Neural progenitor cell (in vitro differentiated cells): ENCODE measurements around the gene LTBP2. TPM values are rescaled to one million over a fixed set of nuclear protein-coding genes. Genes with fewer than 3 reads are reported as not detected.
A peak's percentile ranks its signal among the peaks of the same experiment; 100 is the strongest.

Experiments
- DNase-seq: peaks from one replicate; pipeline ENCODE4 v3.0.0-alpha.2; 2016; ENCODE audit warnings: low spot score
- H2AFZ ChIP-seq: fragments of 200-600 bp; sonication (generic); replicated peaks from 2 replicates; pipeline ENCODE4 v1.6.1; 2016; ENCODE audit warnings: antibody characterized with exemption
- H3F3A ChIP-seq: fragments of 200-600 bp; sonication (generic); 2 replicates; pipeline ENCODE4 v1.6.1; 2016; ENCODE audit warnings: antibody characterized with exemption, low read depth
- H3K27ac ChIP-seq: fragments of 200-600 bp; sonication (generic); 2 replicates; pipeline ENCODE4 v1.5.1; 2016; ENCODE audit warnings: mild to moderate bottlenecking
- H3K27me3 ChIP-seq: fragments of 200-600 bp; sonication (generic); 2 replicates; pipeline ENCODE4 v1.6.1; 2016; ENCODE audit warnings: mild to moderate bottlenecking, moderate library complexity
- H3K36me3 ChIP-seq: fragments of 200-600 bp; sonication (generic); 2 replicates; pipeline ENCODE4 v1.5.1; 2016
- H3K4me1 ChIP-seq: fragments of 200-600 bp; sonication (generic); 2 replicates; pipeline ENCODE4 v1.6.1; 2016; ENCODE audit warnings: mixed run types
- H3K4me2 ChIP-seq: fragments of 200-600 bp; sonication (generic); 2 replicates; pipeline ENCODE4 v1.6.1; 2016
- H3K4me3 ChIP-seq: fragments of 200-600 bp; sonication (generic); 2 replicates; pipeline ENCODE4 v1.5.1; 2016
- H3K79me2 ChIP-seq: fragments of 200-600 bp; sonication (generic); 2 replicates; pipeline ENCODE4 v1.6.1; 2016; ENCODE audit warnings: low read depth
- H3K9ac ChIP-seq: fragments of 200-600 bp; sonication (generic); 2 replicates; pipeline ENCODE4 v1.6.1; 2016
- H3K9me3 ChIP-seq: fragments of 200-600 bp; sonication (generic); 2 replicates; pipeline ENCODE4 v1.5.1; 2016; ENCODE audit warnings: low read depth
- H4K20me1 ChIP-seq: fragments of 200-600 bp; sonication (generic); 2 replicates; pipeline ENCODE4 v1.6.1; 2016; ENCODE audit warnings: low read depth
- H3K27ac Mint-ChIP-seq: 3 replicates; pipeline ENCODE4 v1.8.0; 2021; ENCODE audit warnings: mixed read lengths
- H3K27me3 Mint-ChIP-seq: 2 replicates; pipeline ENCODE4 v1.8.0; 2022; ENCODE audit warnings: low read depth, mild to moderate bottlenecking, inconsistent platforms, moderate library complexity, mixed read lengths; ENCODE audit not compliant: insufficient read depth
- H3K36me3 Mint-ChIP-seq: 3 replicates; pipeline ENCODE4 v1.8.0; 2021; ENCODE audit warnings: mixed read lengths
- H3K4me1 Mint-ChIP-seq: 3 replicates; pipeline ENCODE4 v1.8.0; 2021; ENCODE audit warnings: mixed read lengths
- H3K4me3 Mint-ChIP-seq: 3 replicates; pipeline ENCODE4 v1.8.0; 2021; ENCODE audit warnings: mild to moderate bottlenecking, moderate library complexity, mixed read lengths
- H3K9me3 Mint-ChIP-seq: 3 replicates; pipeline ENCODE4 v1.8.0; 2020; ENCODE audit warnings: mixed read lengths
- EZH2 ChIP-seq: fragments of 200-600 bp; sonication (generic); IDR thresholded peaks from 2 replicates; pipeline ENCODE4 v1.6.1; 2017; ENCODE audit warnings: antibody characterized with exemption, mild to moderate bottlenecking, moderate library complexity
- EZH2phosphoT487 ChIP-seq: fragments of 200-600 bp; sonication (generic); IDR thresholded peaks from 2 replicates; pipeline ENCODE4 v1.6.1; 2017; ENCODE audit warnings: antibody characterized with exemption
- total RNA-seq: library from RNA; depleted of rRNA; stranded (reverse); fragments of >200 nt; gene quantifications from 2 replicates; pipeline ENCODE4 v1.2.3, GENCODE V29; 2015; ENCODE audit warnings: low replicate concordance
- TF ChIP-seq, protein P1 (sequence below): fragments of 200-600 bp; sonication (generic); IDR thresholded peaks from 2 replicates; pipeline ENCODE4 v1.5.1; 2017; ENCODE audit warnings: antibody characterized with exemption, mild to moderate bottlenecking

Gene LTBP2
- total RNA-seq, 1 donor from 2014 or later = 0.43 TPM

DNA sequence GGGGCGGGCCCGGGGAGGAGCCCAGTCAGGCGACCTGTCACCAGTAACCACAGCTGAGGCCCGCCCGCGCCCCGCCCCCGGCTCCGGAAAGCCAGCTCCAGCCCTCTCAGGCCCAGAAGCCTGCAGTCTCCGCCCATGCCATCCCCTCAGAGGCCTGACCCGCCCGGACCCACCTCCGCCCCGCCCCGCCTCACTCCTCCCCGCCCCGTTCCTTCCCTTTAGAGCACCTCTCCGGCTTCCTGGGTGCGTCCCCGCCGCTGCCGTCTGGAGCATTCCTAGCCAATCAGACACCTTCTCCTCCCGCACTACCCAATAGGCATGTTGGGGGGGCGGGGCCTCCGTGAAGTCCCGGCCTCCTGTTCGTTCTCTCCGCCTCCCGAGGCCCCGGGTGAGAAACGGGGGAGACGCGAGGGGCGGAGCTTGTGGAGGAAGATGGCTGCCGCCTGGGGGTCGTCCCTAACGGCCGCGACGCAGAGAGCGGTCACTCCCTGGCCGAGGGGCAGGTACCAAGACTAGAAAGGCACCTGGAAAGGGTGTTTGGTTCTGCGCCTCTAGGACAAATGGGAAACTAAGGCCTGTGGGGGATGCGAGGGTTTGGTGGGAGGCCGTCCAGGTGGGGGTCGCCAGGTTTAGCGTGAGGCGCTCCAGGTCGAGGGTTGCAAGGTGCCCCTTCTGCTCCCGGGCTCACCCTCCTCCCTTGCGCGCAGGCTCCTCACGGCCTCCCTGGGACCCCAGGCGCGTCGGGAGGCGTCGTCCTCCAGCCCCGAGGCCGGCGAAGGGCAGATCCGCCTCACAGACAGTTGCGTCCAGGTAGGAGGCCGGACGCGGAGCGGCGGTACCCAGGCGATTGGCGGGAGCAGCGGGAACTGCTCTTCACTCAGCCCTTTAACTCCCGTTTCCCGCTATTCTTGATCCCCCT lies 118.4 kb downstream of the LTBP2 start, which contains the start of gene ISCA2:
ISCA2 (plus strand) TSS at position 423 of the 919 bp plus-strand sequence; CDS start at position 433, 10 bp downstream.
- H3K9me3 Mint-ChIP-seq = no peaks in the 10 kb centered on the region
- Histone ChIP-seq H3K79me2 (peaks cover 68% of the 10 kb centered on the region), H3F3A (peaks cover 19% of the 10 kb centered on the region), H3K9ac (peak within 1 kb of the TSS; percentile 90), H3K27me3 (no peaks in the 10 kb centered on the region), H3K4me3 (peak within 1 kb of the TSS; percentile 88), H3K4me1 (peaks cover 9% of the 10 kb centered on the region), H3K27ac (peak within 1 kb of the TSS; percentile 87), H4K20me1 (peaks cover 22% of the 10 kb centered on the region), H3K36me3 (peaks cover 14% of the 10 kb centered on the region), H3K4me2 (peak within 1 kb of the TSS; percentile 98), H3K9me3 (no peaks in the 10 kb centered on the region), H2AFZ (peak within 1 kb of the TSS; percentile 69)
- DNase-seq = peak; percentile 100
- H3K27me3 Mint-ChIP-seq = peaks cover 2% of the 10 kb centered on the region
- TF ChIP-seq, protein P1, sequence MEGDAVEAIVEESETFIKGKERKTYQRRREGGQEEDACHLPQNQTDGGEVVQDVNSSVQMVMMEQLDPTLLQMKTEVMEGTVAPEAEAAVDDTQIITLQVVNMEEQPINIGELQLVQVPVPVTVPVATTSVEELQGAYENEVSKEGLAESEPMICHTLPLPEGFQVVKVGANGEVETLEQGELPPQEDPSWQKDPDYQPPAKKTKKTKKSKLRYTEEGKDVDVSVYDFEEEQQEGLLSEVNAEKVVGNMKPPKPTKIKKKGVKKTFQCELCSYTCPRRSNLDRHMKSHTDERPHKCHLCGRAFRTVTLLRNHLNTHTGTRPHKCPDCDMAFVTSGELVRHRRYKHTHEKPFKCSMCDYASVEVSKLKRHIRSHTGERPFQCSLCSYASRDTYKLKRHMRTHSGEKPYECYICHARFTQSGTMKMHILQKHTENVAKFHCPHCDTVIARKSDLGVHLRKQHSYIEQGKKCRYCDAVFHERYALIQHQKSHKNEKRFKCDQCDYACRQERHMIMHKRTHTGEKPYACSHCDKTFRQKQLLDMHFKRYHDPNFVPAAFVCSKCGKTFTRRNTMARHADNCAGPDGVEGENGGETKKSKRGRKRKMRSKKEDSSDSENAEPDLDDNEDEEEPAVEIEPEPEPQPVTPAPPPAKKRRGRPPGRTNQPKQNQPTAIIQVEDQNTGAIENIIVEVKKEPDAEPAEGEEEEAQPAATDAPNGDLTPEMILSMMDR = no peak
- no peak for TF ChIP-seq EZH2phosphoT487
- no peak for TF ChIP-seq EZH2
- H3K4me1 Mint-ChIP-seq = peaks cover 12% of the 10 kb centered on the region
- H3K27ac Mint-ChIP-seq = no peak within 1 kb of the TSS
- H3K36me3 Mint-ChIP-seq = peaks cover 5% of the 10 kb centered on the region
- no peak within 1 kb of the TSS for H3K4me3 Mint-ChIP-seq

DNA sequence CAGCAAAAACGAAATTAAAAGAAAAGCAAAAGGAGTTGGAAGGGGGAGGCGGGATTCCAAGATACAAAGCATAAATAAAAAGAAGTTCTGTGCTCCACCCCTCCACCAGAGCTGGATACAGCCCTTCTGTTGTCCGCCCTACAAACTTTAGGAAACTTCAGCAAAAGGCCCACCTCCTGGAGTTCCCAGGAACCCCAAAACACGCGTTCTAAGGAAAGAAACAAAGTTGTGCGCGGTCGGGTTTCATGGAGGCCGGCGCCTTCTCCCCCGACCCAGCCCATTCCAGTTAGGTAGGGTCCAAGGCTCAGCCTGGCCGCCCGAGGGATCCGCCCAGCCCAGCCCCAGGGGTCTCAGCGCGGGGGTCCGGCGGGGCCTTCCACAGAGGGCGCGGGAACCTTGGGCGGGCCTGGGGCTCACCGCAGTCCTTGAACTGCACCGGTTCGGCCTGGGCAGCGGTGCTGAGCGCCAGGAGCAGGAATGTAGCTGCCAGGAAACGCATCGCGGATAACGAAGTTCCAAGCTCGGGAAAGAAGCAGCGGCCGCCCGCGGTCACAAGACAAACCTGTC lies 119.2 kb downstream of the LTBP2 start, which contains the start of gene NPC2:
NPC2 (minus strand) TSS at position 530 of the 567 bp plus-strand sequence; CDS start at position 499, 31 bp downstream.
- H3K9ac ChIP-seq = peak within 1 kb of the TSS; percentile 90
- H3K27ac Mint-ChIP-seq = no peak within 1 kb of the TSS
- peaks cover 76% of the 10 kb centered on the region for H3K79me2 ChIP-seq
- H3K36me3 ChIP-seq = peaks cover 14% of the 10 kb centered on the region
- H3K27me3 ChIP-seq = no peaks in the 10 kb centered on the region
- H3F3A ChIP-seq = peaks cover 14% of the 10 kb centered on the region
- H3K36me3 Mint-ChIP-seq = peaks cover 5% of the 10 kb centered on the region
- TF ChIP-seq EZH2 (no peak), EZH2phosphoT487 (no peak)
- TF ChIP-seq, protein P1 = no peak
- H3K27ac ChIP-seq = peak within 1 kb of the TSS; percentile 87
- H4K20me1 ChIP-seq = peaks cover 22% of the 10 kb centered on the region
- H3K27me3 Mint-ChIP-seq = peaks cover 2% of the 10 kb centered on the region
- H3K4me2 ChIP-seq = peak within 1 kb of the TSS; percentile 98
- peaks cover 12% of the 10 kb centered on the region for H3K4me1 Mint-ChIP-seq
- no peak within 1 kb of the TSS for H3K4me3 Mint-ChIP-seq
- DNase-seq = no peak
- H3K9me3 ChIP-seq = no peaks in the 10 kb centered on the region
- peak within 1 kb of the TSS; percentile 88 for H3K4me3 ChIP-seq
- no peaks in the 10 kb centered on the region for H3K9me3 Mint-ChIP-seq
- peak within 1 kb of the TSS; percentile 69 for H2AFZ ChIP-seq
- peaks cover 9% of the 10 kb centered on the region for H3K4me1 ChIP-seq

DNA sequence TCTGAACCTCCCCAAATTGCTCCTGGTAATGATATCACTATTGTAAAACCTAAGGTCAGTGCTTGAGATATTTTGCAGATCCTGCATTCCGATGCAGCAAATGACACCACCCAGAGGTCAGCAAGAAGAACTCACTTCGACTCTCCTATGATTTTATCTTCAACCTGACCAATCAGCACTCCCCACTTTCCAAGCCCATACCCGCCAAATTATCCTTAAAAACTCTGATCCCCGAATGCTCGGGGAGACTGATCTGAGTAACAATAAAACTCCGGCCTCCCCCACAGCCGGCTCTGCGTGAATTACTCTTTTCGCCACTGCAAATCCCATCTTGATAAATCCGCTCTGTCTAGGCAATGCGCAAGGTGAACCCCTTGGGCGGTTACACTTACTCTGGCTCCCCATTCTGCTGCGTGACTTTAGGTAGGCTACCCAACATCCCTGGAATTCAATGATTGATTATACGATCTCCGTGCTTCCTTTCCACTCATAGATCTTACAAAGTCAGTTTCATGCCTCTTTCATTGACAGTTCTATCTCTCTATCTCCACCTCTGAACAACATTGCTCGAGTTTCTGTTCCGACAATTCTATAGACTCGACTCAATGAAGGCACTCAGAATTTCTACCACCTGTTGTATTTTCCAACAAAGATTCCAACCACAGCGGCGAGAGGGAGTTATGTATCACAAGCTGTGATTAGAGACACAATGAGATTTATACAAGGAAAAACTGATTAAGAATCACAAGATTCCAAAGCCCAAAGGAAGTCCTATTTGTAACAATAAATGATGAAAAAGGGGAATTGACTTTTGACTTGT lies 119.9 kb downstream of the LTBP2 start:
- Mint-ChIP-seq H3K4me1 (peaks cover 12% of the 10 kb centered on the region), H3K4me3 (no peak overlapping the region), H3K9me3 (no peaks in the 10 kb centered on the region), H3K27me3 (no peaks in the 10 kb centered on the region), H3K36me3 (peaks cover 5% of the 10 kb centered on the region), H3K27ac (no peak overlapping the region)
- peak; percentile 50 for DNase-seq
- H2AFZ ChIP-seq = no peak overlapping the region
- no peaks in the 10 kb centered on the region for H3K27me3 ChIP-seq
- no peaks in the 10 kb centered on the region for H3K9me3 ChIP-seq
- peaks cover 22% of the 10 kb centered on the region for H4K20me1 ChIP-seq
- H3K4me1 ChIP-seq = peaks cover 9% of the 10 kb centered on the region
- TF ChIP-seq, protein P1 = peak; percentile 45
- TF ChIP-seq EZH2 = peak; percentile 22
- no peak for TF ChIP-seq EZH2phosphoT487
- peak overlapping the region; percentile 74 for H3K9ac ChIP-seq
- H3F3A ChIP-seq = peaks cover 14% of the 10 kb centered on the region
- H3K4me2 ChIP-seq = peak overlapping the region; percentile 87
- H3K27ac ChIP-seq = peak overlapping the region; percentile 87
- peak overlapping the region; percentile 81 for H3K4me3 ChIP-seq
- H3K36me3 ChIP-seq = peaks cover 14% of the 10 kb centered on the region
- H3K79me2 ChIP-seq = peaks cover 78% of the 10 kb centered on the region
